Esophagus muscularis mucosa (tissue), 3 donors: ENCODE measurements around the gene SPSB2.

Source experiments
- POLR2AphosphoS5 ChIP-seq, 2 donors: sonication (generic); formaldehyde crosslinking; IDR thresholded peaks; one replicate each; pipeline ENCODE4 v1.6.1; 2017; ENCODE audit warnings: antibody characterized with exemption in 2 of 2
- TF ChIP-seq, protein P1 (sequence below), 3 experiments: fragments of 200-600 bp in 2 of 3; fragments of 450-650 bp in 1 of 3; sonication (generic) in 2 of 3; IDR thresholded peaks; one replicate each; pipeline ENCODE4 v1.5.1; 2017 to 2019; ENCODE audit warnings: antibody characterized with exemption in 3 of 3, mild to moderate bottlenecking in 2 of 3, moderate library complexity in 1 of 3

- TF ChIP-seq, protein P1, sequence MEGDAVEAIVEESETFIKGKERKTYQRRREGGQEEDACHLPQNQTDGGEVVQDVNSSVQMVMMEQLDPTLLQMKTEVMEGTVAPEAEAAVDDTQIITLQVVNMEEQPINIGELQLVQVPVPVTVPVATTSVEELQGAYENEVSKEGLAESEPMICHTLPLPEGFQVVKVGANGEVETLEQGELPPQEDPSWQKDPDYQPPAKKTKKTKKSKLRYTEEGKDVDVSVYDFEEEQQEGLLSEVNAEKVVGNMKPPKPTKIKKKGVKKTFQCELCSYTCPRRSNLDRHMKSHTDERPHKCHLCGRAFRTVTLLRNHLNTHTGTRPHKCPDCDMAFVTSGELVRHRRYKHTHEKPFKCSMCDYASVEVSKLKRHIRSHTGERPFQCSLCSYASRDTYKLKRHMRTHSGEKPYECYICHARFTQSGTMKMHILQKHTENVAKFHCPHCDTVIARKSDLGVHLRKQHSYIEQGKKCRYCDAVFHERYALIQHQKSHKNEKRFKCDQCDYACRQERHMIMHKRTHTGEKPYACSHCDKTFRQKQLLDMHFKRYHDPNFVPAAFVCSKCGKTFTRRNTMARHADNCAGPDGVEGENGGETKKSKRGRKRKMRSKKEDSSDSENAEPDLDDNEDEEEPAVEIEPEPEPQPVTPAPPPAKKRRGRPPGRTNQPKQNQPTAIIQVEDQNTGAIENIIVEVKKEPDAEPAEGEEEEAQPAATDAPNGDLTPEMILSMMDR (IDR thresholded peaks at IDR 0.05): no peak
- TF ChIP-seq POLR2AphosphoS5 (IDR thresholded peaks at IDR 0.05): no peak
Observed at GRCh38 chr12:6868211-6869048, 4.7 kb downstream of the SPSB2 start.
